Osteoblast (primary cell): ENCODE data around the gene FHL5. TPM values are rescaled to one million over a fixed set of nuclear protein-coding genes. Genes with fewer than 3 reads are reported as not detected.
A peak's percentile ranks its signal among the peaks of the same experiment; 100 is the strongest.

Source experiments
- DNase-seq: peaks from one replicate; pipeline ENCODE4 v3.0.0; 2011; ENCODE audit warnings: low spot score, mixed read lengths; ENCODE audit not compliant: insufficient read length; ENCODE audit errors: missing footprints
- H2AFZ ChIP-seq: 2 replicates; pipeline ENCODE4 v1.6.0; 2011; ENCODE audit warnings: mild to moderate bottlenecking, low read length
- H3K27ac ChIP-seq: 2 replicates; pipeline ENCODE4 v1.5.1; 2011; ENCODE audit warnings: mild to moderate bottlenecking, low read depth, low read length, moderate library complexity
- H3K27me3 ChIP-seq: 2 replicates; pipeline ENCODE4 v1.6.0; 2012; ENCODE audit warnings: mild to moderate bottlenecking, control low read depth, inconsistent platforms, low read length, moderate library complexity; ENCODE audit not compliant: insufficient read depth
- H3K36me3 ChIP-seq: 2 replicates; pipeline ENCODE4 v1.5.1; 2011; ENCODE audit warnings: mild to moderate bottlenecking, low read length, control low read depth, moderate library complexity; ENCODE audit not compliant: insufficient read depth
- H3K4me1 ChIP-seq: 2 replicates; pipeline ENCODE4 v1.5.1; 2011; ENCODE audit warnings: mild to moderate bottlenecking, low read length, control low read depth, moderate library complexity; ENCODE audit not compliant: insufficient read depth
- H3K4me2 ChIP-seq: 2 replicates; pipeline ENCODE4 v1.6.0; 2011; ENCODE audit warnings: mild to moderate bottlenecking, low read length; ENCODE audit not compliant: insufficient read depth
- H3K4me3 ChIP-seq: fragments of 200-600 bp; sonication (generic); 3 replicates; pipeline ENCODE4 v1.5.1; 2012; ENCODE audit warnings: mild to moderate bottlenecking, low read length, inconsistent platforms; ENCODE audit not compliant: insufficient read depth
- H3K79me2 ChIP-seq: 2 replicates; pipeline ENCODE4 v1.6.0; 2012; ENCODE audit warnings: mild to moderate bottlenecking, low read length, control low read depth, inconsistent platforms; ENCODE audit not compliant: insufficient read depth
- H3K9me3 ChIP-seq: 2 replicates; pipeline ENCODE4 v1.5.1; 2011; ENCODE audit warnings: low read depth, low read length, control low read depth
- H4K20me1 ChIP-seq: 2 replicates; pipeline ENCODE4 v1.6.0; 2012; ENCODE audit warnings: mild to moderate bottlenecking, low read length, control low read depth; ENCODE audit not compliant: insufficient read depth
- CTCF ChIP-seq: IDR thresholded peaks from 2 replicates; pipeline ENCODE4 v1.5.1; 2011; ENCODE audit warnings: mild to moderate bottlenecking, low read depth, low read length, moderate library complexity; ENCODE audit errors: extremely low read depth
- total RNA-seq: library from RNA; depleted of rRNA; stranded (reverse); fragments of >200 nt; gene quantifications from 2 replicates; pipeline ENCODE4 v1.2.3, GENCODE V29; 2012

The FHL5 gene
- total RNA-seq, 1 donor = not detected

GRCh38 chr6:96620851-96621250 lies 57.9 kb downstream of the FHL5 start:
- Histone ChIP-seq H3K4me1 (no peaks in the 10 kb centered on the region), H3K4me3 (no peak overlapping the region), H4K20me1 (no peaks in the 10 kb centered on the region), H3K27ac (no peak overlapping the region), H3K27me3 (no peaks in the 10 kb centered on the region), H3K9me3 (no peaks in the 10 kb centered on the region), H3K4me2 (no peak overlapping the region), H3K79me2 (no peaks in the 10 kb centered on the region), H3K36me3 (no peaks in the 10 kb centered on the region), H2AFZ (no peak overlapping the region)
- TF ChIP-seq CTCF = no peak
- DNase-seq = no peak

- H3K36me3 ChIP-seq = no peaks in the 10 kb centered on the region
Observed at GRCh38 chr6:96621983-96622382, 59.1 kb downstream of the FHL5 start.

GRCh38 chr6:96624957-96625356 lies 62.0 kb downstream of the FHL5 start:
- Histone ChIP-seq H3K4me3 (no peak overlapping the region), H3K4me1 (no peaks in the 10 kb centered on the region), H3K4me2 (no peak overlapping the region), H3K27ac (no peak overlapping the region), H3K79me2 (no peaks in the 10 kb centered on the region), H4K20me1 (no peaks in the 10 kb centered on the region), H2AFZ (no peak overlapping the region), H3K36me3 (no peaks in the 10 kb centered on the region), H3K27me3 (no peaks in the 10 kb centered on the region), H3K9me3 (no peaks in the 10 kb centered on the region)
- DNase-seq = no peak
- no peak for TF ChIP-seq CTCF

More at GRCh38 chr6:96621983-96622382, 59.1 kb downstream of the FHL5 start:
- H4K20me1 ChIP-seq = no peaks in the 10 kb centered on the region
- no peak overlapping the region for H3K4me3 ChIP-seq
- TF ChIP-seq CTCF = no peak
- no peak overlapping the region for H3K4me2 ChIP-seq
- H2AFZ ChIP-seq = no peak overlapping the region
- no peaks in the 10 kb centered on the region for H3K4me1 ChIP-seq
- no peaks in the 10 kb centered on the region for H3K9me3 ChIP-seq
- no peaks in the 10 kb centered on the region for H3K79me2 ChIP-seq
- H3K27me3 ChIP-seq = no peaks in the 10 kb centered on the region
- H3K27ac ChIP-seq = no peak overlapping the region
- DNase-seq = no peak

GRCh38 chr6:96626759-96627364 lies 63.9 kb downstream of the FHL5 start:
- H3K27me3 ChIP-seq = no peaks in the 10 kb centered on the region
- no peaks in the 10 kb centered on the region for H4K20me1 ChIP-seq
- peak; percentile 35 for TF ChIP-seq CTCF
- H3K79me2 ChIP-seq = no peaks in the 10 kb centered on the region
- no peaks in the 10 kb centered on the region for H3K36me3 ChIP-seq
- H3K4me1 ChIP-seq = no peaks in the 10 kb centered on the region
- DNase-seq = no peak
- no peak overlapping the region for H3K4me2 ChIP-seq
- H3K27ac ChIP-seq = no peak overlapping the region
- H3K9me3 ChIP-seq = no peaks in the 10 kb centered on the region
- H3K4me3 ChIP-seq = no peak overlapping the region
- H2AFZ ChIP-seq = no peak overlapping the region
